ENCODE measurements around the gene GRIN2D.
A peak's percentile ranks its signal among the peaks of the same experiment; 100 is the strongest.
"Not testable (repeated sequence)": the region's sequence is repeated elsewhere in the genome, so short reads cannot be mapped to it uniquely, and the experiment has no call there.

Gene GRIN2D

DNA sequence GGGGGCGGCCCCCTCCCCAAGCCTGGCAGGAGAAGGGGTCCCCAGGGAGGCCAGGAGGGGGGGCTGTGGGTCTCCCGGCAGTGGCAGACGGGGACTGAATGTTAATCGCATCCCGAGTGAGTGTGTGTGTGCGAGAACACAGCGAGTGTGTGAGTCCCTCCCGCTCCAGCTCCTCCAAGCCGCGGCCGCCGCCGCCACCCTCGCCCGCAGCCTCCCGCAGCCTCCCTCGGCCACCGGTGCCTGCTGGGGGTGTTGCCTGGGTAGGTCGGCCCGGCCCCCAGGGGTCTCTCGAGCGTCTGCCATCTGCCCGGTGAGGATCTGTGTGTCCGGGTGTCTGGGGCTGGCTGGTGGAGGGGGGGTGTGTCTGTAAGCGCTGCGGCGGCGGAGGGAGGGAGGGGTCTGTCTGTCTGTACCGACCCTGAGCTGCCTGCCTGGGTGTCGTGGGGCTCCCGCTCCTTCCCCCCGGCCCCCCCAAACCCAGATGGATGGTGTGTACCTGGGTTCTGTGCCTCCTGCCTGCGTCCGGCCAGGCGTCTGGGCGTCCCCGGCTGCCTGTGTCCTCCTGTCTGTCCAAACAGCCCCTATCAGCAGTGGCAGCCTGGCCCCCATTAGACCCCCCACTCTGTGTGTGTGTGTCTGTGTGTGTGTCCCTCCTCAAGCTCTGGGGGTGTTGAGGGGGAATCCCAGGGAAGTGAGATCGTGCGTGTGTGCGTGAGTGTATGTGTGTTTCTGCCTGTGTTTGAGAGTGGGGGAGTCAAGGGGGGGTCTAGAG lies at the start of gene GRIN2D:
GRIN2D (plus strand) TSS at position 110 of the 772 bp plus-strand sequence. CDS start 4,725 bp downstream, outside the sequence.
- no peak for DNase-seq

DNA sequence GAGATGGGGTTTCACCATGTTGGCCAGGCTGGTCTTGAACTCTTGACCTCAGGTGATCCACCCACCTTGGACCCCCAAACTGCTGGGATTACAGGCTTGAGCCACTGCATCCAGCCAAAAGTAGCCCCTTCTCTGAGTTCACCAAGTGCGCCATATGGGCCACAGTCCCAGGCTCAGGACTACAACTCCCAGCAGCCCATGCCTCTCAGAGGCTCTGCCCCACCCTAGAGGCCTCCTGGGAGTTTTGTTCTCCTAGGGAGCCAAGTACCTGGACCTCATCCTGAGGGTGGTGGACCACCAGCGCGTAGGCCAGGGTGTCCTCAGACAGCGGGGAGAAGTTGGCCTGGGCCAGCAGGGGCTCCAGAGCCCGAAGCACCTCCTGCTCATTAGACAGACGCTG lies 48.6 kb upstream of the GRIN2D start:
- no peak for DNase-seq

DNA sequence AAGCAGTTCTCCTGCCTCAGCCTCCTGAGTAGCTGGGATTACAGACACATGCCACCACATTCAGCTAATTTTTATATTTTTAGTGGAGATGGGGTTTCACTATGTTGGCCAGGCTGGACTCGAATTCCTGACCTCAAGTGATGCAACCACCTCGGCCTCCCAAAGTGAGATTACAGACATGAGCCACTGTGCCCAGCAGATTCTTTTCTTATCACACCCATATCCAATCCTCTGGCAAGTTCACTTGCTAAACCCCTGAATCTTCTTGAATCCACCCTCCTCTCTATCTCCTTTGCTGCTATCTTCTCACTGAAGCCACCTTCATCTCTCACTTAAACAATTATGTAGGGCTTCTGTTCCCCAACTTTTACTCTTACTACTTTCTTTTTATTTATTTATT lies 47.3 kb upstream of the GRIN2D start:
- DNase-seq, result no peak

DNA sequence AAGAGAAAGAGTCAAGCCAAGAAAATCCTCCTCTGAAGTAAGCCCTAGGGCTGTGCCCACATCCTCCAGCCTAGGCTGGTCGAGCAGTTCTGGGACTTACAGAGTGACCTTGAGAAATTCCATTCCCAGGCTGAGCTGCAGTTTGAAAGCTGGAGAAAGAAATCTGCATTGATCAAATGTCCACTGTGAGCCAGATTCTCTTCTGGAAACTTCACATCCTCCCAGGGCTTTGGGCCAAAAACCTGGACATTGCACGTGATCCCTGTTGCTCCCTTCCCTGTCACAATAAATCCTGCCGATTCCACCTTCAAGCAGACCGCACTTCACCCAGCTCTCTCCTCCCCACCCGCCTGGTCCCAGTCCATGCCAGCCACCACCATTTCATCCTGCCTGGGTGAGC lies 45.4 kb upstream of the GRIN2D start:
- no peak for DNase-seq

GRCh38 chr19:48348737-48349136 lies 44.7 kb upstream of the GRIN2D start:
- DNase-seq, result no peak

DNA sequence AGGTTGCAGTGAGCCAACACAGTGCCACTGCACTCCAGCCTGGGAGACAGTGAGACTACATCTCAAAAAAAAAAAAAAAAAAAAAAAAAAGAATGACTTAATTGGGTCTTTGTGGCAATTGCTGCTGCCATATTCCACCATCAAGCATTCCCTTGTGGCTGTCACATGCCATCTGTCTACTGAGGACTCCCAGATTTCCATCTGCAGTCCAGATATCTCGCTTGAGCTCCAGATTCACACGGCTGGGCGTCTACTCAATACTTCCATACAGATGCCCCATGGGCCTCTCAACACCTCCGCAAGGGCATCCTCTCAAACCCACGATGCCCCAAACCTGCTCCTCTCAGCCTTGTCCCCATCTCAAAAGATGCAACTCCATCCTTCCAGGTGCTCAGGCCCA lies 42.6 kb upstream of the GRIN2D start:
- no peak for DNase-seq

DNA sequence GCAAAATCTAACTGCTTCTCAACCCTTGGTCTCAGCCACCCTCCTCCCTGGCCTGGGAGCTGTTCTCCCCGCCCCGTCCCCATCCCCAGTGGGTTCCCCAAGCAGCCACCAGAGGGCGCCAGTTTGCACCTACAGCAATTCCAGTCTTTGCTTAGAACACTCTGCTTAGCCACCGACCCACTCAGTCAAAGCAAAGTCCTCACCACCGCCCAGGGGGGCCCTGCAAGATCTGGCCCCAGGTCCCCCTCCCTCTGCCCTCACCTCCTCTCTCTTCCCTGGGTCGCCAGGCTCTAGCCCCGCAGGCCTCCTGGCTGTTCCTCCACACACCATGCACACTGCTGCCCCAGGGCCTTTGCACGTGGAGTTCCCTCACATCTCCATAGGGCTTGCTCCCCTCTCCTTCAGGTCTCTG lies 42.1 kb upstream of the GRIN2D start:
- no peak for DNase-seq

DNA sequence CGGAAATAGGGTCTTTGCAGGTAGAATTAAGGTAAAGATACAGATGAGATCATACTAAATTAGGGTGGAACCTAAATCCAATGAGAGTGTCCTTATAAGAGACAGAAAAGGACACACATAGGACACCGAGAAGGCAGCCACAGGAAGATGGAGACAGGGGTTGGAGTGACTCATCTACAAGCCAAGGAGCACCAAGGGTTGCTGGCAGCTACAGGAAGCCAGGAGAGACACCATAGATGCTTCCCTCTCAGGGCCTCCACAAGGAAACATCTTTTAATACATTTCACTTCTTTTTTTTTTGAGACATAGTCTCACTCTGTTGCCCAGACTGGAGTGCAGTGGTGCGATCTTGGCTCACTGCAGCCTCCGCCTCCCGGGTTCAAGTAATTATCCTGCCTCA lies 39.8 kb upstream of the GRIN2D start:
- no peak for DNase-seq

- DNase-seq, result no peak
These were observed 39.0 kb upstream of the GRIN2D start for GRCh38 chr19:48354332-48354992.

DNA sequence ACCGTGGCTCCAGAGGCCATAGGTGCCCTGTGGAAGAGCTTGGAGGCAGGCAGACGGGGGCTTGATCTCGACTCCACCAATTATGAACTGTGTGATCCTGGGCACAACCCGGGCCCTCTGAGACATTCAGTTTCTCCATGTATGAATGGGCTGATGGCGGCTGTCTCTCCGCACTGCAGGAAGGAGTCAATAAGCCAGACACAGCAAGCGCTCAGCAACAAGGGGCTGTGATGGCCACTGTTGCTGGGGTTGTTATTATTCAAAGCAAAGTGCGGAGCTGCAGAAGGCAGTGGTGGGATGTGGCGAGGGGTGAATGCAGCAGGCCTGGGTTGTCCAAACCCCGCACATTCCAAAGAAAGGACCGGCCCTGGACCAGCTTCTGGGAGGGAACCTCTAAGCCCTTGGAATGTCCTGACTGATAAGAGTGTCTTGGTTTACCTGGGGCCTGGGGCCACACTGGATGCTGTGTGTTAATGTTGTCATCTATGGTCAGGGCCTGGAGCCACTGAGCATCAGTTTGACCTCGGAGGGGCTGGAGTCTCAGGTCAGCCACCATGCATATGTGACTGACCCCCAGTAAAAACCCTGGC lies 38.0 kb upstream of the GRIN2D start:
- DNase-seq, result no peak

- DNase-seq, result no peak
These were observed 34.3 kb upstream of the GRIN2D start for GRCh38 chr19:48359123-48359522.

DNA sequence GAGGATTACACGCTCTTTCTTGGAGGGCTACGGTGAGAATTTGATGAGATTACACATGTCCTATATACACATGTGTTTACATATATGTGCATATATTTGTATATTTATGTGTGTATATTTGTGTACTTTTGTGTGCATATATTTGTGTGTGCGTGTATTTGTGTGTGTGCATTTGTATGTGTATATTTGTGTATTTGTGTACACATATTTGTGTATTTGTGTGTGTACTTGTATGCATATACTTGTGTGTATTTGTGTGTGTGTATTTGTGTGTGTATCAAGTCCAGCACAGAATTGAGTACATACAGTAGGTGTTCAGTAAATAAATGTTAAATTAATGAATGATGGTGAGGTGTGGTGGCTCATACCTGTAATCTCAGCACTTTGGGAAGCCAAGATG lies 31.6 kb upstream of the GRIN2D start:
- no peak for DNase-seq

- DNase-seq, result peak; percentile 87
These were observed 30.6 kb upstream of the GRIN2D start for GRCh38 chr19:48362716-48363499.

DNA sequence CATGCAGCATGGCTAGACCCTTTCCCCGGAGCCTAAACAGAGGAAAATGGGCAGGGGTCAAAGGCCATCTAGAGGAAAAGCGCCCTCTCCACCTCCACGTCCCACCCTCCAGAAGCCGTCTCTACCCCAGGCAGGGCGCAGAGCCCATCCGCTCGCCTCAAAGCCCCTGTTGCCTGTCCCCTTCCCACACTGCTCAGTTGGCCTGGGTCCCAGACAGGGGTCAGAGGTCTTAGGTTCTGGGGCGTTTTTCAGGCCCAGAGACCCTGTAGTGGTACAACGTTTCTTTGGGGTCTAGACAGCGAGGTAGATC lies 30.0 kb upstream of the GRIN2D start:
- no peak for DNase-seq

- DNase-seq, result peak; percentile 99
These were observed 29.5 kb upstream of the GRIN2D start, which contains the start of the genes SYNGR4 and TMEM143 for GRCh38 chr19:48363810-48364597. Gene SYNGR4 (plus strand): TSS chr19:48364367. CDS start chr19:48365843, 1,476 bp downstream. Gene TMEM143 (minus strand): TSS chr19:48363940. CDS start chr19:48363920, 20 bp downstream.

DNA sequence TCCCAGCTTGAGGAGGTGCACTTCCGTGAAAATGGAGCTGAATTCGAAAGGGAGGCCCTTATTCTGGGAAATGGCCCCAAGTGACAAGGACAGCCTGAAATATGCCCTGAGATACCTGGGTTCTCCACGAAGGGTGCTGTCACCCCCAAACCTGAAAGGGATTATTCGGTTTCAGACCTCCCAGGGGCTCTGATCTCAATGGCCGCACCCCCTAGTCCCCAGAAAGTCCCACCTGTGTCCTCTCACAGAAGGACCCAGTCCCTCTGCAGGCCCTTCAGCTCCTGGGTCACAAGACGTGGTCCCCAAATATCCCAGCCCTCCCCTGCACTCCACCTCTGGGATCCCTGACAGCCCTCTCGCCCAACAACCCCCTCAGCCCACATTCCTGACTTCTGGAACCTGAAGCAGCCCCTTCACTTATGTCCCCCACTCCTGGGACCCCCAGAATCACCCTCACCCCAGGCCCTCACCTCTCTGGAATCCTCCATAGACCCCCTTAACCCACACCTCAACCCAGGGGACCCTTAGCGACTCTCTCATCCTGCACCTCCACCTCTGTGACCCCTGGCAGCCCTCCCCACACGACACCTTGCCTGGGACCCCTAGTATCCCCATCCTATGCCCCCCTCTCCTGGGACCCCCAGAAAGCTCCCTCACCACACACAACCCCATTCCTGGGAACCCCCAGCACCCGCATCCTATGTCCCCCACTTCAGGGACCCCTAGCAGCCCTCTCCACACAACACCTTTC lies 28.7 kb upstream of the GRIN2D start:
- DNase-seq, result no peak

DNA sequence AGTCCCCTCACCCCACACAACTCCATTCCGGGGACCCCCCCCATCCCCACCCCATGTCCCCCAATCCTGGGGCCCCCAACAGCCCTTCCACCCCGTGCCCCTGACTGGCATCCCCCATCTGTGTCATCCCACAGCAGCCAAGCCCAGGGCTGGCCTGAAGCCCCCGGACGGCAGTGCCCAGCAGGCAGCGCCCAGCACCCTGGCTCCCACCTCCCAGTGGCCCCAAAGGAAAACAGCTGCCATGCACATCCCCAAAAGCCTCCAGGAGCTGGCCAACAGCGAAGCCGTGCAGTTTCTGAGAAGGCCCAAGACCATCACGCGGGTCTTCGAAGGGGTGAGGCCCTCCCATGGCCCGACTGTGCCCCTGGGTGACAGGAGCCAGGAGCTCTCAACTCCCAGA lies 27.9 kb upstream of the GRIN2D start:
- no peak for DNase-seq

GRCh38 chr19:48367855-48368254 lies 25.6 kb upstream of the GRIN2D start:
- DNase-seq, result no peak

- no peak for DNase-seq
These were observed 24.5 kb upstream of the GRIN2D start for GRCh38 chr19:48368936-48369335.

- no peak for DNase-seq
These were observed 22.5 kb upstream of the GRIN2D start for GRCh38 chr19:48370955-48371354.

DNA sequence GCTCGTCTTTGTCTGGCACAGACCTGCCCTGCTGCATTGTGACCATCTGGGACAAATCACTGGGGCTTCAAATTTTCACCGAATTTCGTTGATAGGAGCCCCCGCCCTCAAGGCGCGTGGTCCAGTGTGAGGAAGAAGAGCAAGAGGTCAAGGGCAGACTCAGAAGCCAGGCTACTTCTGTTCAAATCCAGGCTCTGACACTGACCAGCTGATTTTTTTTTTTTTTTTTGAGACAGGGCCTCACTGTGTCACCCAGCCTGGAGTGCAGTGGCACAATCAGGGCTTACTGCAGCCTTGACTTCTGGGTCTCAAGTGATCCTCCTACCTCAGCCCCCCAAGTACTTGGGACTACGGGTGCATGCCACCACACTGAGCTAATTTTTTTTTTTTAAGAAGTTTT lies 22.1 kb upstream of the GRIN2D start:
- DNase-seq, result no peak

- DNase-seq, result not testable (repeated sequence)
These were observed 21.7 kb upstream of the GRIN2D start for GRCh38 chr19:48371771-48372170.

Measured in NCI-H187 treated with DMSO at 0.1 percent for 48 hours (cell line).